SJCRH30 (cell line): ENCODE data around the gene MAP2K2. TPM values are rescaled to one million over a fixed set of nuclear protein-coding genes. Genes with fewer than 3 reads are reported as not detected.

Source experiments
- DNase-seq, 2 experiments: peaks; one replicate each; pipeline ENCODE4 v3.0.0-alpha.2; 2015 to 2020
- H3K27ac ChIP-seq: fragments of 250-450 bp; sonication (Bioruptor Pico); 2 replicates; pipeline ENCODE4 v1.5.1; 2020; ENCODE audit warnings: mild to moderate bottlenecking, moderate library complexity
- H3K27me3 ChIP-seq: fragments of 250-450 bp; sonication (Bioruptor Pico); 2 replicates; pipeline ENCODE4 v1.5.1; 2020; ENCODE audit warnings: mild to moderate bottlenecking, moderate library complexity
- H3K36me3 ChIP-seq: fragments of 250-450 bp; sonication (Bioruptor Pico); 2 replicates; pipeline ENCODE4 v1.5.1; 2020; ENCODE audit warnings: mild to moderate bottlenecking, moderate library complexity
- H3K4me1 ChIP-seq: fragments of 250-450 bp; sonication (Bioruptor Pico); 2 replicates; pipeline ENCODE4 v1.5.1; 2020; ENCODE audit warnings: mild to moderate bottlenecking, moderate library complexity
- H3K4me3 ChIP-seq: fragments of 250-450 bp; sonication (Bioruptor Pico); 2 replicates; pipeline ENCODE4 v1.5.1; 2020; ENCODE audit warnings: mild to moderate bottlenecking, moderate library complexity
- H3K9me3 ChIP-seq: fragments of 250-450 bp; sonication (Bioruptor Pico); replicated peaks from 2 replicates; pipeline ENCODE4 v1.5.1; 2020; ENCODE audit warnings: mild to moderate bottlenecking, moderate library complexity
- total RNA-seq: library from RNA; depleted of rRNA; stranded (reverse); fragments of >200 nt; shearing (Covaris generic); gene quantifications from 2 replicates; pipeline ENCODE4 v1.2.3, GENCODE V29; 2014; rRNA removed

The MAP2K2 gene
- total RNA-seq, 1 experiment from 2014 or later, result 118 TPM

DNA sequence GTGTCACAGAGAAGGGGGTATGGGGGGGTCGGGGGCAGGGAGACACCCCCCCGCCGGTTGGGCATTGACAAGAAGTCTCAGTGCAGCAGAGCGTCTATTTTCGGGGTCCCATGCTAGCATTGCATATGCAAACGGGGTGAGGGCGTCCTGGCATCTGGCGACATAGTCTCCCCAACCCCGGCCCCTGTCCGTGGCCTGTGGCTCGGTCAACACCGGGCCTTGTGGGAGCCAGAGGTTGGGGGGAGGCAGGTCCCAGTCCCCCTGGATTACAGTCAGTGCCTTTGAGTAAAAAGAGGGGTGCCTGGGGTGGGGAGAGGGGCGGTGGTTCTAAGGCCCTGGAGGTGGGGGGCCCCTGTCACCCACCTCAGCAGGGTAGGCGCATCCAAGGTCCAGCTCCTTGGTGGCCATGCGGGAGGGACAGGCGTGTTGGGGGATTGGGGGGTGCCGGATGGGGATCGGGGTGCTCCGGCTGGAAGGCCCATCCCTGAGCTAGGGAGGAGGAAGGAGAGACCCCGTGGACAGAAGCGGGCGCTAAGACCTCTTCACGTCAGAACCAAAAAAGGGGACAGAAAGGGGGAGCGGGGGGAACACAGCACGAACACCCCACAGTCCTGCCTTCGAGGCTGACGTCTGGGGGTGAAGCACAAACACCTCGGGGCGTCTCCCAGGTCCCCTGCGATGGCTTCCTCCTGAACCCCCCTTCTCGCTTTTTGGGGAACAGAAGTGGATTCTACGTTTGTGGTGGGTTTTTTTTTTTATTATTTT is 78.1 kb downstream of the MAP2K2 start:
- H3K27ac ChIP-seq, result no peak overlapping the region
- H3K36me3 ChIP-seq, result peaks cover 7% of the 10 kb centered on the region; the same call in 1 of the 2 replicates
- no peaks in the 10 kb centered on the region for H3K27me3 ChIP-seq
- no peak for DNase-seq
- no peaks in the 10 kb centered on the region for H3K9me3 ChIP-seq
- H3K4me3 ChIP-seq, result no peak overlapping the region
- no peaks in the 10 kb centered on the region for H3K4me1 ChIP-seq

DNA sequence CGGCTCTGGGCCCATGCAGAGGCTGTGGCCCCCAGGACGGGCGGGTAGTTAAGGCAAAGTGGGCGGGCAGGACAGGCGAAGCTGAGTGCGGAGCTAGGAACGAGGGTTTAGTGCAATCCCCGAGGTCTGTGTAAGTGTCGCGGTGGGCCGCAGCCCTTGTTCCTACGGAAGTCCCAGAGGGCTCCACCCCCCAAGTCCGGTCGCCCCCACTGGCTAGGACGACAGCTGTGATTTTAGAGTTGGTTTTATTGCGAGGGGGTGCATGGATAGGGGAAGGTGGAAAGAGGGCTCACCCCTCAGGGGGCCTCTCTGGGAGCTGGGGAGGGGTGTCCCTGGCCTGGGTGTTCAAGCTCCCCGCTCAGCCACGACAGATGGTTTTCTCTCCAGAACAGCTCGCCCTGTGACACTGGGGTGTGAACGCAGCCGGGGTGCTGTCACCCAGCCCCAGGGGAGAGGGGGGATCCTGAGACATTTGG is 78.9 kb downstream of the MAP2K2 start:
- DNase-seq, result no peak
- no peaks in the 10 kb centered on the region for H3K9me3 ChIP-seq
- no peak overlapping the region for H3K27ac ChIP-seq
- H3K4me3 ChIP-seq, result no peak overlapping the region
- no peaks in the 10 kb centered on the region for H3K27me3 ChIP-seq
- H3K36me3 ChIP-seq, result peaks cover 7% of the 10 kb centered on the region; the same call in 1 of the 2 replicates
- no peaks in the 10 kb centered on the region for H3K4me1 ChIP-seq

DNA sequence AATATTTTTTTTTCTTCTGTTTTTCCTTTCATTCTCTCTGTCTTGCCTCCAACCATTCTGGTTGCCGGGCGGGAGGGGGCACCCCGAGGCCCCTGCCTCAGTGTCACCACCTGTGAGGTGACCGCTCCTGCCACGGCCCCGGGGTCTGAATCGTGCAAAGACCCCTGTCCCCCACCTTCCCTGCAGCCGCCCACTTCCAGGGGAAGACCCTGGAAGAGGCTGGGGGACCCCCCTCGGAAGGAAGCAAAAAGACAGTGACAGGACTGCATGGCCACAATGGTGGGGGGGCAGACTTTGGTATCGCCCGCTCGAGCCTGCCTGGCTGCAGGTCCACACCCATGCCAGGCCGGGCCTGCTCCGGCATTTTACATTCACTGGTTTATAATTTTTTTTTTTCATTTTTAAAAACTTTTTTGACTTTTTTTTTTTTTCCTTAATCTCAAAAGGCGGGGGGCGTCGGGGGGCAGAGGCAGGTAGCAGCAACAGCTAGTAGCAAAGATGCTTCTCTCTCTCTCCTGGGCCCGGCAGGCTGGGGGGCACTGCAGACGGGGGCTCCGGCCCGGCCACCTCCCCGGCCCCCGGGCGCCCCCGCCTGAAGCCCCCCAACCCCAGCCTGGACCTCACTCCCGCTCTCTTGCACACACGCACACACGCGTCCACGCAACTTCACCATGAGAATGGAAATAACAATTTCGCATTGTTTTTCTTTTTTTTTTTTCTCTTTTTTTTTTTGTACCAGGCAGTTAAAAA is 79.8 kb downstream of the MAP2K2 start:
- no peaks in the 10 kb centered on the region for H3K4me1 ChIP-seq
- no peak for DNase-seq

DNA sequence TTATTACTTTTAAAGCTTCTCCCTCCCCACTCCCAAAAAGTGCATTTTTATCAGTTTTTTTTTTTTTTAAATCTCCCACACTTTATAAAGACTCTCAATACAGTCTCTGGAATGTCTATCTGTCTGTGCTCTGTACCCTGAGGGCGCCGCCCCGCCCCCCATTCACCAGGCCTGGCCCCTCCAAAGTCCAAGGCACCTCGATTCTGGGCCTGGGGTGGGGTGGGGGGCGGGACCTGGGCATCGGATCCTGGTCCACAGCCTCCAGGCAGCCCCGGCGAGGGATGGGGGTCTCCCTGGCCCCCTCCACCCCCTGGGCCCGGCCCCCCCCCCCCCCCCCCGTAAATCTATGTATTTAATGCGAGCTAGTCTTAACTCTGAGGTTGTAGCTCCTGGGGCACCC is 80.5 kb downstream of the MAP2K2 start:
- no peaks in the 10 kb centered on the region for H3K27me3 ChIP-seq
- no peaks in the 10 kb centered on the region for H3K4me1 ChIP-seq
- H3K4me3 ChIP-seq, result no peak overlapping the region
- H3K27ac ChIP-seq, result no peak overlapping the region
- H3K9me3 ChIP-seq, result no peaks in the 10 kb centered on the region
- H3K36me3 ChIP-seq, result peaks cover 4% of the 10 kb centered on the region; the same call in 1 of the 2 replicates
- DNase-seq, result no peak

More for the DNA sequence above, 79.8 kb downstream of the MAP2K2 start:
- Histone ChIP-seq H3K36me3 (peaks cover 7% of the 10 kb centered on the region; the same call in 1 of the 2 replicates), H3K27ac (no peak overlapping the region), H3K27me3 (no peaks in the 10 kb centered on the region), H3K4me3 (no peak overlapping the region), H3K9me3 (no peaks in the 10 kb centered on the region)

DNA sequence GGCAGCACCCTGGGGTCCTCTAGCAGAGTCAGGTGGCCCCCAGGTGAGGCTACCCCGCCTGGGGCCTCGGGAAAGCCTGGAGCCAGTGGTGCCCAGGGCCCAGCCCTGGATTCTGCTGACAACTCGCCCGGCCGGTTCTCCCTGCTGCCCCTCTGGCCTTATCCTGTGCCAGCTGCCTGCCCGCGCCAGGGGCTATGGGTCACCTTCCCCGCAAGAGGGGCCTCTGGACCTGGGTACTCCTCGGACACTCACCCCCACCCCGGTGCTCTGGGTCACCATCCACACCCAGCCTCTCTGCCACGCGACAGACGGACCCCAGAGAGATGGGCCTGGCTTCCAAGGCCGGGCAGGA is 81.2 kb downstream of the MAP2K2 start:
- no peak for DNase-seq
- no peak overlapping the region for H3K4me3 ChIP-seq
- no peaks in the 10 kb centered on the region for H3K4me1 ChIP-seq
- H3K9me3 ChIP-seq, result no peaks in the 10 kb centered on the region
- H3K36me3 ChIP-seq, result no peaks in the 10 kb centered on the region
- no peak overlapping the region for H3K27ac ChIP-seq
- no peaks in the 10 kb centered on the region for H3K27me3 ChIP-seq

DNA sequence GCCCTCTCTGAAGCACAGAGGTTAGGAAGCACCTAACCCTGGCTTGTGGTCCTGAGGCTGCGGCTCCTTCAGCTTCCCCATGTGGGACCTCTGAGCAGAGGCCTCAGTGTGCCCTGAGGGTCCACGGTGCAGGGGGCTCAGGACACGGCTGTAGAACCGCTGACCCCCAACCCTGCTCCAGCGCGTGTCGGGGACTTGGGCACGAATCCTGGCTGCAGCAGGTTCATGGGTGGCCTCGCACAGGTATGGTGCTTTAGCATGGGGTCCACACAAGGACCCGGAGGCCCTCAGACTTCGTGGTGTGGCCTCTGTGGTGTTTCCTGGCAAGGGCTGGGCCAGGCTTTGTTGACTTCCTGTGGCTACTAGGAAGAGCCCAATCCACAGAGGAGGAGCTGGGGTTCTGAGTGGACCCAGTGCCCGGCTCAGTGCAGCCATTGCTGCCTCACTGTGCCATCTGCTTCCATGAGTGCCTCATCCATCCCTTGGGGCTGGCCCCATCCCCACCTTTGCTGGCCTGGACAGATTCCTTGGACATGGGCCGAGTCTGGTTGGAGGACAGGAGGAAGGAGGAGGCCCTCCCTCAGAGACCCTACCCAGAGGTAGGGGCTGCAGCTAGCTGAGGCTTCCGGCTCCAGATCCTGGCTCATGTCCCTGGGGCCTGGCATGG is 81.7 kb downstream of the MAP2K2 start:
- no peaks in the 10 kb centered on the region for H3K4me1 ChIP-seq

More for the DNA sequence above, 81.7 kb downstream of the MAP2K2 start:
- no peak overlapping the region for H3K4me3 ChIP-seq
- DNase-seq, result no peak
- no peak overlapping the region for H3K27ac ChIP-seq
- H3K9me3 ChIP-seq, result no peaks in the 10 kb centered on the region
- H3K36me3 ChIP-seq, result no peaks in the 10 kb centered on the region
- no peaks in the 10 kb centered on the region for H3K27me3 ChIP-seq

Other genes with a start within 250 kb of the MAP2K2 start
- not detected in 2 replicates for gene ATCAY, start 243.4 kb downstream of the MAP2K2 start, total RNA-seq
- gene NMRK2, start 191.1 kb downstream of the MAP2K2 start, total RNA-seq, result 0.79 and 1.1 TPM in 2 replicates
- 39.1 and 41.9 TPM in 2 replicates for gene DAPK3, start 153.0 kb downstream of the MAP2K2 start, total RNA-seq
- gene EEF2, start 138.7 kb downstream of the MAP2K2 start, total RNA-seq, result 1,658 and 1,674 TPM in 2 replicates
- 32.8 and 35.1 TPM in 2 replicates for gene PIAS4, start 116.4 kb downstream of the MAP2K2 start, total RNA-seq
- gene ZBTB7A, start 57.2 kb downstream of the MAP2K2 start, total RNA-seq, result 8.2 and 8.6 TPM in 2 replicates
- gene CREB3L3, start 29.5 kb upstream of the MAP2K2 start, total RNA-seq, result not detected in 2 replicates
- gene SIRT6, start 58.4 kb upstream of the MAP2K2 start, total RNA-seq, result 11.3 and 14.0 TPM in 2 replicates
- gene ANKRD24, start 58.6 kb upstream of the MAP2K2 start, total RNA-seq, result 0.05 and 0.45 TPM in 2 replicates
- not detected in 2 replicates for gene EBI3, start 105.4 kb upstream of the MAP2K2 start, total RNA-seq
- 14.5 and 14.7 TPM in 2 replicates for gene YJU2, start 123.0 kb upstream of the MAP2K2 start, total RNA-seq
- 97.9 and 101 TPM in 2 replicates for gene SHD, start 155.1 kb upstream of the MAP2K2 start, total RNA-seq
- 0.30 and 1.5 TPM in 2 replicates for gene TMIGD2, start 178.3 kb upstream of the MAP2K2 start, total RNA-seq
- gene FSD1, start 180.5 kb upstream of the MAP2K2 start, total RNA-seq, result 23.5 and 24.7 TPM in 2 replicates
- 9.7 and 11.9 TPM in 2 replicates for gene STAP2, start 214.7 kb upstream of the MAP2K2 start, total RNA-seq
- gene MPND, start 219.4 kb upstream of the MAP2K2 start, total RNA-seq, result 3.8 and 8.3 TPM in 2 replicates